Measurements from ENCODE around the gene PLEKHM1. TPM values are rescaled to one million over a fixed set of nuclear protein-coding genes. Genes with fewer than 3 reads are reported as not detected.
A peak's percentile ranks its signal among the peaks of the same experiment; 100 is the strongest.

Gene PLEKHM1
- total and polyA plus RNA-seq, 2 of the 13 experiments (the other 11 are each of a cell fraction or from before 2014, with no cell fraction given), result 7.6 to 13.5 TPM

DNA sequence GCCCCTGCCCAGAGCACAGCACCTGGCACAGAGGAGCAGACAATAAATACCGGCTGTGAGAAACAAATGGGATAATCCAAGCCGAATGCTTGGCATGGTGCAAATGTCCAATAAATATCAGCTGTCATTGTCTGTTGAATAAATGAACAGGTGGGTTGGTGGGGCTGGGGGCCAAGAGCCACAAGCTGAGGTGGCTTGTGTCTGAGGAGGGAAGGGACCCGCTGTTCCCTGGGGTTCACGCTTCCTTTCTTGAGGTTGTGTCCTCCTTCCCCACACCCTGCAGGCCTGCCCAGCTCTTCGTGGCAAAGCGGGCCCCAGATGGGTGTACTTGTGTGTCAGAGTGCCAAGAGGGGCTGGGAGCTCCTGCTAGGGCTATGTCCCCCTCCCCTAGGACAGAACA is 96.4 kb downstream of the PLEKHM1 start:
- Histone ChIP-seq H3K27ac (ENCODE audit: extremely low read length, insufficient read depth, low read length) (no peak overlapping the region), H3K4me1 (ENCODE audit: insufficient read depth, low read length) (peaks cover 7% of the 10 kb centered on the region; the same call in 1 of the 2 replicates), H3K36me3 (replicated peaks in 1 of 2; ENCODE audit: control insufficient read depth in 1 of 2, insufficient read depth in 2 of 2, low read length in 2 of 2) (peaks cover 1 to 11% of the 10 kb centered on the region in 2 experiments; a peak in 3 of 5 replicates), H4K20me1 (ENCODE audit: insufficient read depth, low read length) (no peaks in the 10 kb centered on the region), H3K9me3 (ENCODE audit: low read length) (no peaks in the 10 kb centered on the region), H3K4me3 (replicated peaks in 1 of 3; ENCODE audit: insufficient read depth in 1 of 3, low read depth in 2 of 3, low read length in 3 of 3) (no peak overlapping the region), H3K79me2 (ENCODE audit: insufficient read depth, low read length) (no peaks in the 10 kb centered on the region), H3K9ac (ENCODE audit: insufficient read depth, low read depth, low read length) (no peak overlapping the region), H2AFZ (ENCODE audit: low read length) (no peak overlapping the region), H3K4me2 (ENCODE audit: low read depth, low read length) (no peak overlapping the region), H3K27me3 (ENCODE audit: control insufficient read depth in 1 of 2, insufficient read depth in 2 of 2, low read length in 2 of 2) (peaks cover 0 to 10% of the 10 kb centered on the region in 2 experiments; a peak in 1 of 5 replicates)
- TF ChIP-seq, protein P1, sequence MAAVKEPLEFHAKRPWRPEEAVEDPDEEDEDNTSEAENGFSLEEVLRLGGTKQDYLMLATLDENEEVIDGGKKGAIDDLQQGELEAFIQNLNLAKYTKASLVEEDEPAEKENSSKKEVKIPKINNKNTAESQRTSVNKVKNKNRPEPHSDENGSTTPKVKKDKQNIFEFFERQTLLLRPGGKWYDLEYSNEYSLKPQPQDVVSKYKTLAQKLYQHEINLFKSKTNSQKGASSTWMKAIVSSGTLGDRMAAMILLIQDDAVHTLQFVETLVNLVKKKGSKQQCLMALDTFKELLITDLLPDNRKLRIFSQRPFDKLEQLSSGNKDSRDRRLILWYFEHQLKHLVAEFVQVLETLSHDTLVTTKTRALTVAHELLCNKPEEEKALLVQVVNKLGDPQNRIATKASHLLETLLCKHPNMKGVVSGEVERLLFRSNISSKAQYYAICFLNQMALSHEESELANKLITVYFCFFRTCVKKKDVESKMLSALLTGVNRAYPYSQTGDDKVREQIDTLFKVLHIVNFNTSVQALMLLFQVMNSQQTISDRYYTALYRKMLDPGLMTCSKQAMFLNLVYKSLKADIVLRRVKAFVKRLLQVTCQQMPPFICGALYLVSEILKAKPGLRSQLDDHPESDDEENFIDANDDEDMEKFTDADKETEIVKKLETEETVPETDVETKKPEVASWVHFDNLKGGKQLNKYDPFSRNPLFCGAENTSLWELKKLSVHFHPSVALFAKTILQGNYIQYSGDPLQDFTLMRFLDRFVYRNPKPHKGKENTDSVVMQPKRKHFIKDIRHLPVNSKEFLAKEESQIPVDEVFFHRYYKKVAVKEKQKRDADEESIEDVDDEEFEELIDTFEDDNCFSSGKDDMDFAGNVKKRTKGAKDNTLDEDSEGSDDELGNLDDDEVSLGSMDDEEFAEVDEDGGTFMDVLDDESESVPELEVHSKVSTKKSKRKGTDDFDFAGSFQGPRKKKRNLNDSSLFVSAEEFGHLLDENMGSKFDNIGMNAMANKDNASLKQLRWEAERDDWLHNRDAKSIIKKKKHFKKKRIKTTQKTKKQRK (IDR thresholded peaks at IDR 0.05; ENCODE audit: low read length), result no peak
- WGBS (ENCODE audit: low lambda C conversion rate), result over 99% methylated on average over 6 of the region's 6 CpGs
- CTCF ChIA-PET (ENCODE audit: low intra/inter-chr PET ratio, low total read pairs), result interaction anchor here (1.1 to 1.6 kb wide), 2 partner anchors 32 kb away, joined by 3 to 27 read pairs; no protein-coding TSS in a partner anchor
- FAIRE-seq (no peak), DNase-seq (ENCODE audit: low spot score) (no peak), ATAC-seq (no peak)
- intact Hi-C loops (cut with micrococcal nuclease; ENCODE audit: unreplicated experiment), result no loop called here
- POLR2A ChIA-PET, result interaction anchor here (1.2 to 2.1 kb wide), 3 partner anchors 13 to 31 kb away, joined by 3 to 11 read pairs (median 4); no protein-coding TSS in a partner anchor
- in situ Hi-C loops (cut with HindIII; ENCODE audit: extremely low pct_ligation_motif_present, low pct_unique_long_range_greater_than_20kb), result no loop called here
- BruUV-seq (replicated peaks), result TSS peak; percentile 36

DNA sequence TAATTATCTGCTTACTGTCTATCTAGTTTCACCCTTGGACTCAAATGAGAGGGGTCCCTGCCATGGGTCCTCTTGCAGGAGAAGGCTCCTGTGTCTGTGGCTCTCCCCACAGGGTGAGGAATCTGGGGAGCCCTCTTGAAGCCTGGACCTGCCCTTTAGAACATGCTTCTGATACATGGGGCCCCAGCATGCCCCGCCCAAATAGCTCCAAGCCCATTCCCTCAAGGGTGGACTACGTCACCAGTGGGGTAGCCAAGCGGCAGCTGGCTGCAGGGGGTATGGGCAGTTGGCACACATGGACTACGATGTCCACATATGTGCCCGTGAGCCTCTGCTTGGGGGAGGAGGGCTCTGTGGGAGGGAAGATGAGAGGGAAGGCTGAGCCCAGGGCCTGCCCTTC is 97.1 kb downstream of the PLEKHM1 start:
- no peaks in the 10 kb centered on the region for H4K20me1 ChIP-seq (ENCODE audit: insufficient read depth, low read length)
- FAIRE-seq, result no peak
- peaks cover 7% of the 10 kb centered on the region; the same call in 1 of the 2 replicates for H3K4me1 ChIP-seq (ENCODE audit: insufficient read depth, low read length)
- no peak overlapping the region for H3K4me3 ChIP-seq (replicated peaks in 1 of 3; ENCODE audit: insufficient read depth in 1 of 3, low read depth in 2 of 3, low read length in 3 of 3)
- H3K4me2 ChIP-seq (ENCODE audit: low read depth, low read length), result no peak overlapping the region
- H3K9me3 ChIP-seq (ENCODE audit: low read length), result no peaks in the 10 kb centered on the region
- in situ Hi-C loops (cut with HindIII; ENCODE audit: extremely low pct_ligation_motif_present, low pct_unique_long_range_greater_than_20kb) (no loop called here), intact Hi-C loops (cut with micrococcal nuclease; ENCODE audit: unreplicated experiment) (no loop called here)
- H3K9ac ChIP-seq (ENCODE audit: insufficient read depth, low read depth, low read length), result no peak overlapping the region
- peaks cover 0 to 17% of the 10 kb centered on the region in 2 experiments; a peak in 3 of 5 replicates for H3K27me3 ChIP-seq (ENCODE audit: control insufficient read depth in 1 of 2, insufficient read depth in 2 of 2, low read length in 2 of 2)
- no peaks in the 10 kb centered on the region for H3K79me2 ChIP-seq (ENCODE audit: insufficient read depth, low read length)
- CTCF ChIA-PET (ENCODE audit: low intra/inter-chr PET ratio, low total read pairs), result interaction anchor here (1.1 kb wide), 2 partner anchors 32 to 35 kb away, joined by 3 read pairs; no protein-coding TSS in a partner anchor
- no TSS peak for BruUV-seq (replicated peaks)
- 80% methylated on average over 5 of the region's 5 CpGs for WGBS (ENCODE audit: low lambda C conversion rate)
- POLR2A ChIA-PET, result interaction anchor here (1.3 to 2.0 kb wide), 3 partner anchors 13 to 32 kb away, joined by 3 to 4 read pairs (median 4); no protein-coding TSS in a partner anchor
- no peak overlapping the region for H3K27ac ChIP-seq (ENCODE audit: extremely low read length, insufficient read depth, low read length)
- H2AFZ ChIP-seq (ENCODE audit: low read length), result no peak overlapping the region
- no peak for DNase-seq (ENCODE audit: low spot score)
- H3K36me3 ChIP-seq (replicated peaks in 1 of 2; ENCODE audit: control insufficient read depth in 1 of 2, insufficient read depth in 2 of 2, low read length in 2 of 2), result peaks cover 1 to 11% of the 10 kb centered on the region in 2 experiments; a peak in 3 of 5 replicates
- ATAC-seq, result no peak
- TF ChIP-seq ZNF572 (CRISPR knock-in tag; IDR thresholded peaks at IDR 0.05) (0 out of 2 replicates have a peak, but pooled peaks have one; percentile 29), AGO2 (optimal IDR thresholded peaks at IDR 0.05; ENCODE audit: low read depth, low read length) (peak; percentile 29)
- TF ChIP-seq, protein P2, sequence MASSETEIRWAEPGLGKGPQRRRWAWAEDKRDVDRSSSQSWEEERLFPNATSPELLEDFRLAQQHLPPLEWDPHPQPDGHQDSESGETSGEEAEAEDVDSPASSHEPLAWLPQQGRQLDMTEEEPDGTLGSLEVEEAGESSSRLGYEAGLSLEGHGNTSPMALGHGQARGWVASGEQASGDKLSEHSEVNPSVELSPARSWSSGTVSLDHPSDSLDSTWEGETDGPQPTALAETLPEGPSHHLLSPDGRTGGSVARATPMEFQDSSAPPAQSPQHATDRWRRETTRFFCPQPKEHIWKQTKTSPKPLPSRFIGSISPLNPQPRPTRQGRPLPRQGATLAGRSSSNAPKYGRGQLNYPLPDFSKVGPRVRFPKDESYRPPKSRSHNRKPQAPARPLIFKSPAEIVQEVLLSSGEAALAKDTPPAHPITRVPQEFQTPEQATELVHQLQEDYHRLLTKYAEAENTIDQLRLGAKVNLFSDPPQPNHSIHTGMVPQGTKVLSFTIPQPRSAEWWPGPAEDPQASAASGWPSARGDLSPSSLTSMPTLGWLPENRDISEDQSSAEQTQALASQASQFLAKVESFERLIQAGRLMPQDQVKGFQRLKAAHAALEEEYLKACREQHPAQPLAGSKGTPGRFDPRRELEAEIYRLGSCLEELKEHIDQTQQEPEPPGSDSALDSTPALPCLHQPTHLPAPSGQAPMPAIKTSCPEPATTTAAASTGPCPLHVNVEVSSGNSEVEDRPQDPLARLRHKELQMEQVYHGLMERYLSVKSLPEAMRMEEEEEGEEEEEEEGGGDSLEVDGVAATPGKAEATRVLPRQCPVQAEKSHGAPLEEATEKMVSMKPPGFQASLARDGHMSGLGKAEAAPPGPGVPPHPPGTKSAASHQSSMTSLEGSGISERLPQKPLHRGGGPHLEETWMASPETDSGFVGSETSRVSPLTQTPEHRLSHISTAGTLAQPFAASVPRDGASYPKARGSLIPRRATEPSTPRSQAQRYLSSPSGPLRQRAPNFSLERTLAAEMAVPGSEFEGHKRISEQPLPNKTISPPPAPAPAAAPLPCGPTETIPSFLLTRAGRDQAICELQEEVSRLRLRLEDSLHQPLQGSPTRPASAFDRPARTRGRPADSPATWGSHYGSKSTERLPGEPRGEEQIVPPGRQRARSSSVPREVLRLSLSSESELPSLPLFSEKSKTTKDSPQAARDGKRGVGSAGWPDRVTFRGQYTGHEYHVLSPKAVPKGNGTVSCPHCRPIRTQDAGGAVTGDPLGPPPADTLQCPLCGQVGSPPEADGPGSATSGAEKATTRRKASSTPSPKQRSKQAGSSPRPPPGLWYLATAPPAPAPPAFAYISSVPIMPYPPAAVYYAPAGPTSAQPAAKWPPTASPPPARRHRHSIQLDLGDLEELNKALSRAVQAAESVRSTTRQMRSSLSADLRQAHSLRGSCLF (CRISPR knock-in tag; IDR thresholded peaks at IDR 0.05; ENCODE audit: borderline replicate concordance), result no peak
